Parathyroid adenoma (tissue), 2 donors: ENCODE results near the gene RBM19.

Experiments used
- H2AFZ ChIP-seq: fragments of 300-600 bp; sonication (generic); one replicate; pipeline ENCODE4 v1.7.0; 2017; ENCODE audit warnings: antibody characterized with exemption, mild to moderate bottlenecking
- H3K27ac ChIP-seq: fragments of 300-600 bp; sonication (generic); one replicate; pipeline ENCODE4 v1.7.0; 2017
- H3K27me3 ChIP-seq: fragments of 300-600 bp; sonication (generic); one replicate; pipeline ENCODE4 v1.7.0; 2017; ENCODE audit warnings: low read length; ENCODE audit not compliant: control insufficient read depth, insufficient read depth
- H3K36me3 ChIP-seq: fragments of 300-600 bp; sonication (generic); one replicate; pipeline ENCODE4 v1.7.0; 2017; ENCODE audit warnings: low read length; ENCODE audit not compliant: control insufficient read depth, insufficient read depth
- H3K4me1 ChIP-seq: fragments of 300-600 bp; sonication (generic); one replicate; pipeline ENCODE4 v1.7.0; 2017; ENCODE audit warnings: control low read depth
- H3K4me2 ChIP-seq: fragments of 300-600 bp; sonication (generic); one replicate; pipeline ENCODE4 v1.7.0; 2017; ENCODE audit warnings: low read length
- H3K4me3 ChIP-seq: fragments of 300-600 bp; sonication (generic); one replicate; pipeline ENCODE4 v1.7.0; 2017; ENCODE audit warnings: low read depth, low read length
- H3K79me2 ChIP-seq: fragments of 300-600 bp; sonication (generic); one replicate; pipeline ENCODE4 v1.7.0; 2017; ENCODE audit warnings: control low read depth
- H3K9ac ChIP-seq: fragments of 300-600 bp; sonication (generic); one replicate; pipeline ENCODE4 v1.7.0; 2017; ENCODE audit warnings: mild to moderate bottlenecking
- H3K9me3 ChIP-seq: fragments of 300-600 bp; sonication (generic); one replicate; pipeline ENCODE4 v1.7.0; 2017; ENCODE audit warnings: low read length; ENCODE audit not compliant: control insufficient read depth
- TF ChIP-seq, protein P1 (sequence below): fragments of 300-600 bp; sonication (generic); IDR thresholded peaks from one replicate; pipeline ENCODE4 v1.7.0; 2017; ENCODE audit warnings: antibody characterized with exemption, mild to moderate bottlenecking
- donor health status: primary hyperparathyroidism.

Gene RBM19

GRCh38 chr12:113926788-113927187, 39.3 kb downstream of the RBM19 start:
- no peaks in the 10 kb centered on the region for H3K36me3 ChIP-seq
- H3K79me2 ChIP-seq = no peaks in the 10 kb centered on the region
- no peaks in the 10 kb centered on the region for H3K9me3 ChIP-seq
- H3K4me1 ChIP-seq = no peaks in the 10 kb centered on the region
- no peak overlapping the region for H3K27ac ChIP-seq
- TF ChIP-seq, protein P1, sequence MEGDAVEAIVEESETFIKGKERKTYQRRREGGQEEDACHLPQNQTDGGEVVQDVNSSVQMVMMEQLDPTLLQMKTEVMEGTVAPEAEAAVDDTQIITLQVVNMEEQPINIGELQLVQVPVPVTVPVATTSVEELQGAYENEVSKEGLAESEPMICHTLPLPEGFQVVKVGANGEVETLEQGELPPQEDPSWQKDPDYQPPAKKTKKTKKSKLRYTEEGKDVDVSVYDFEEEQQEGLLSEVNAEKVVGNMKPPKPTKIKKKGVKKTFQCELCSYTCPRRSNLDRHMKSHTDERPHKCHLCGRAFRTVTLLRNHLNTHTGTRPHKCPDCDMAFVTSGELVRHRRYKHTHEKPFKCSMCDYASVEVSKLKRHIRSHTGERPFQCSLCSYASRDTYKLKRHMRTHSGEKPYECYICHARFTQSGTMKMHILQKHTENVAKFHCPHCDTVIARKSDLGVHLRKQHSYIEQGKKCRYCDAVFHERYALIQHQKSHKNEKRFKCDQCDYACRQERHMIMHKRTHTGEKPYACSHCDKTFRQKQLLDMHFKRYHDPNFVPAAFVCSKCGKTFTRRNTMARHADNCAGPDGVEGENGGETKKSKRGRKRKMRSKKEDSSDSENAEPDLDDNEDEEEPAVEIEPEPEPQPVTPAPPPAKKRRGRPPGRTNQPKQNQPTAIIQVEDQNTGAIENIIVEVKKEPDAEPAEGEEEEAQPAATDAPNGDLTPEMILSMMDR = no peak
- no peak overlapping the region for H3K9ac ChIP-seq
- no peak overlapping the region for H3K4me2 ChIP-seq
- no peak overlapping the region for H3K4me3 ChIP-seq
- H3K27me3 ChIP-seq = no peaks in the 10 kb centered on the region
- H2AFZ ChIP-seq = no peak overlapping the region

DNA sequence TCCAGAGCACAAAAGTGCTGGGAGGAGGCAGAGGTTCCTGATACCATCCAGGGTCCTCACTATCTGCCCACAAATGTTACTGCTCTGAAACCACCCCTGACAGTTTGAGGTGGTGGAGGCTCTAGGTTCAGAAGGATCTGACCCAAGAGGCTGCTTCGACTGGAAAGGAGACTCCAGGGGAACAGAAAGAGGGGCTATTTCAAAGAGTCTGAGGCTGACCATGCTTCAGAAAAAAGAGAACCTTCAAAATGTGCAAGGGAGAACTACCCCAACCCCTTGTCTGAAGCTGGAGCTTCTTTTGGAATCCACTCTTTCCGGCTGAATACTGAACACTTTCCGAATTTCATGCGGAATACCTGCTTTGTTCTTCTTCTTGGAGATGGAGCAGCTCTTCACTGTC, 41.8 kb downstream of the RBM19 start:
- Histone ChIP-seq H3K27ac (no peak overlapping the region), H3K79me2 (no peaks in the 10 kb centered on the region), H3K36me3 (no peaks in the 10 kb centered on the region), H3K4me2 (no peak overlapping the region), H3K9ac (no peak overlapping the region), H3K4me1 (no peaks in the 10 kb centered on the region), H3K27me3 (no peaks in the 10 kb centered on the region), H2AFZ (no peak overlapping the region), H3K4me3 (no peak overlapping the region), H3K9me3 (no peaks in the 10 kb centered on the region)
- TF ChIP-seq, protein P1 = no peak

GRCh38 chr12:113923251-113923650, 42.9 kb downstream of the RBM19 start:
- Histone ChIP-seq H3K4me1 (no peaks in the 10 kb centered on the region), H3K4me2 (no peak overlapping the region), H3K79me2 (no peaks in the 10 kb centered on the region), H2AFZ (no peak overlapping the region), H3K9me3 (no peaks in the 10 kb centered on the region), H3K4me3 (no peak overlapping the region), H3K27me3 (no peaks in the 10 kb centered on the region), H3K9ac (no peak overlapping the region), H3K27ac (no peak overlapping the region), H3K36me3 (no peaks in the 10 kb centered on the region)
- TF ChIP-seq, protein P1 = no peak

DNA sequence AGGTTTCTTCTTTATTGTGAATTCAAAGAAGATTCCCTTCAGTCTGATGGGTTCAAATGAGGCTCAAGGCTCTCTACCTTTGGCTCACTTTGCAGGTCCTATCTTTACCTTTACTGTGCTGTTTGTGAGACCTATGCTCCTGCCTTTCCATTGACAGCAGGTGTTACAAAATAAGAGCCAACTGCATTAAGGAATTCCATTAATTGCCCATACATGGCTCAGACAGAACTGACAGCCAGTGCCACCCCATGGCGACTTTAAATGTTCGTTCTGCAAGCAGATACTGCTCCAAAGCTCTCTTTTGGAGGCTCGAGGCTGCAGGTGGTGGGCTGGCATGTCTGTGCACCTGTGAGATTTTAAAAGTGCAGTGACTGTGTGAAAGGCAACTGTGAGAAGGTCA, 44.7 kb downstream of the RBM19 start:
- TF ChIP-seq, protein P1 = no peak
- H3K9me3 ChIP-seq = no peaks in the 10 kb centered on the region
- no peak overlapping the region for H2AFZ ChIP-seq
- no peaks in the 10 kb centered on the region for H3K4me1 ChIP-seq
- no peaks in the 10 kb centered on the region for H3K79me2 ChIP-seq
- no peak overlapping the region for H3K27ac ChIP-seq
- H3K4me3 ChIP-seq = no peak overlapping the region
- no peaks in the 10 kb centered on the region for H3K27me3 ChIP-seq
- no peak overlapping the region for H3K9ac ChIP-seq
- no peak overlapping the region for H3K4me2 ChIP-seq
- no peaks in the 10 kb centered on the region for H3K36me3 ChIP-seq

- TF ChIP-seq, protein P1 = no peak
- H3K4me1 ChIP-seq = no peaks in the 10 kb centered on the region
- H3K27ac ChIP-seq = no peak overlapping the region
- H3K36me3 ChIP-seq = no peaks in the 10 kb centered on the region
- H3K4me2 ChIP-seq = no peak overlapping the region
- no peak overlapping the region for H2AFZ ChIP-seq
- no peaks in the 10 kb centered on the region for H3K27me3 ChIP-seq
- no peaks in the 10 kb centered on the region for H3K9me3 ChIP-seq
- no peaks in the 10 kb centered on the region for H3K79me2 ChIP-seq
- no peak overlapping the region for H3K9ac ChIP-seq
- H3K4me3 ChIP-seq = no peak overlapping the region
Measured at GRCh38 chr12:113919791-113920190, 46.3 kb downstream of the RBM19 start.
